Suprapubic skin (tissue), 3 donors: ENCODE data around the gene ERO1A.
"Not testable (repeated sequence)": the region's sequence is repeated elsewhere in the genome, so short reads cannot be mapped to it uniquely, and the experiment has no call there.

ENCODE experiments used
- CTCF ChIP-seq, 2 donors: fragments of 200-600 bp in 1 of 2; fragments of 450-650 bp in 1 of 2; sonication (generic) in 1 of 2; IDR thresholded peaks; one replicate each; pipeline ENCODE4 v1.5.1; 2016 to 2019; ENCODE audit warnings: antibody characterized with exemption in 2 of 2, mild to moderate bottlenecking in 1 of 2, moderate library complexity in 1 of 2
- EP300 ChIP-seq: sonication (generic); formaldehyde crosslinking; IDR thresholded peaks from one replicate; pipeline ENCODE4 v1.6.1; 2017; ENCODE audit warnings: antibody characterized with exemption
- POLR2A ChIP-seq, 2 donors: fragments of 450-650 bp; IDR thresholded peaks; one replicate each; pipeline ENCODE4 v1.6.1; 2017; ENCODE audit warnings: antibody characterized with exemption in 2 of 2, mild to moderate bottlenecking in 2 of 2, moderate library complexity in 2 of 2

GRCh38 chr14:52727509-52727908 lies 32.2 kb upstream of the ERO1A start:
- not testable (repeated sequence) for TF ChIP-seq POLR2A (IDR thresholded peaks at IDR 0.05); CTCF (IDR thresholded peaks at IDR 0.05); EP300
